Liver (tissue), 3 donors: ENCODE data around the gene NKD1.

Source experiments
- CTCF ChIP-seq: fragments of 150-350 bp; IDR thresholded peaks from 2 replicates; pipeline ENCODE4 v1.5.1; 2017; ENCODE audit warnings: improper control_type of control experiment, low read depth, low read length; ENCODE audit not compliant: missing input control
- EGR1 ChIP-seq, 2 donors: IDR thresholded peaks; 2 replicates each; pipeline ENCODE4 v1.6.1; 2016 to 2018; ENCODE audit warnings: antibody characterized with exemption in 2 of 2, low read depth in 2 of 2
- FOXA1 ChIP-seq: IDR thresholded peaks from 2 replicates; pipeline ENCODE4 v1.6.1; 2016; ENCODE audit warnings: antibody characterized with exemption
- JUND ChIP-seq, 2 donors: IDR thresholded peaks; 2 replicates each; pipeline ENCODE4 v1.6.1; 2016; ENCODE audit warnings: antibody characterized with exemption in 2 of 2
- NR2F2 ChIP-seq: IDR thresholded peaks from 2 replicates; pipeline ENCODE4 v1.6.1; 2016; ENCODE audit warnings: antibody characterized with exemption
- RAD21 ChIP-seq, 2 donors: IDR thresholded peaks; 2 replicates each; pipeline ENCODE4 v1.6.1; 2016; ENCODE audit warnings: antibody characterized with exemption in 2 of 2, mild to moderate bottlenecking in 2 of 2
- REST ChIP-seq: IDR thresholded peaks from 2 replicates; pipeline ENCODE4 v1.6.1; 2016; ENCODE audit warnings: antibody characterized with exemption, mild to moderate bottlenecking
- RXRA ChIP-seq, 2 donors: IDR thresholded peaks; 2 replicates each; pipeline ENCODE4 v1.6.1; 2017 to 2018; ENCODE audit warnings: antibody characterized with exemption in 2 of 2, mild to moderate bottlenecking in 1 of 2
- SP1 ChIP-seq: IDR thresholded peaks from 2 replicates; pipeline ENCODE4 v1.6.1; 2018; ENCODE audit warnings: antibody characterized with exemption, mild to moderate bottlenecking
- TAF1 ChIP-seq: conservative IDR thresholded peaks from 2 replicates; pipeline ENCODE4 v1.6.1; 2016; ENCODE audit warnings: antibody characterized with exemption, mild to moderate bottlenecking
- YY1 ChIP-seq: IDR thresholded peaks from 2 replicates; pipeline ENCODE4 v1.6.1; 2016; ENCODE audit warnings: antibody characterized with exemption, mild to moderate bottlenecking
- TF ChIP-seq, protein P1 (sequence below): IDR thresholded peaks from 2 replicates; pipeline ENCODE4 v1.6.1; 2016; ENCODE audit warnings: antibody characterized with exemption
- donor health status: healthy.
- donor health status: healthy.

DNA sequence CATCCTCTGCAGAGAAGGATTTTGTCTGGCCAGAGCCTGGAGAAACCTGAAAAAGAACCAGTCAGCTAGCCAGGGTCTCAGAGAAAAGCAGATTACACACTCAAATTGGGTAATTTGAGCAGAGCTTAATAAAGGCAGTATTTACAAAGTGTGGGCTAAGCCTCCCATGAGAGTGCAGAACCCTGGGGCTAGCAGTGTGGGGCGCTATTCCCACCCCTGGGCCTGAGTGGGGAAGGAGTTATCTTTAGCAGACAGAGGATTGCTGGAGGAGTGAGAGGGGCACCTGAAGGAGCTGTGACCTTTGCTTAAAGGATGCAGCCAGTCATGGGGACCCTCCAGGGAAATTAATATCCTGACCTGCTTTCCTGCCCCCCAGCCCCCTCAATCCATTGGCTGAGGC, 86.8 kb downstream of the NKD1 start:
- TF ChIP-seq RXRA (IDR thresholded peaks at IDR 0.05), result no peak
- TF ChIP-seq CTCF, result no peak
- TF ChIP-seq FOXA1, result no peak
- TF ChIP-seq REST, result no peak
- no peak for TF ChIP-seq RAD21 (IDR thresholded peaks at IDR 0.05)
- TF ChIP-seq EGR1 (IDR thresholded peaks at IDR 0.05; ENCODE audit: low read depth in 2 of 2), result no peak
- TF ChIP-seq NR2F2, result no peak
- TF ChIP-seq YY1, result no peak
- no peak for TF ChIP-seq TAF1
- no peak for TF ChIP-seq SP1
- TF ChIP-seq JUND (IDR thresholded peaks at IDR 0.05), result no peak
- TF ChIP-seq, protein P1, sequence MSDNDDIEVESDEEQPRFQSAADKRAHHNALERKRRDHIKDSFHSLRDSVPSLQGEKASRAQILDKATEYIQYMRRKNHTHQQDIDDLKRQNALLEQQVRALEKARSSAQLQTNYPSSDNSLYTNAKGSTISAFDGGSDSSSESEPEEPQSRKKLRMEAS, result no peak
